K562 (cell line): ENCODE measurements around the gene HBM. TPM values are rescaled to one million over a fixed set of nuclear protein-coding genes. Genes with fewer than 3 reads are reported as not detected.
A peak's percentile ranks its signal among the peaks of the same experiment; 100 is the strongest.

Source experiments
- ATAC-seq: fragments of 200-7000 bp; cut with Tn5 transposase; 3 replicates; pipeline ENCODE4 v1.9.1; 2020; ENCODE audit warnings: moderate library complexity
- BruUV-seq: library from RNA; stranded (reverse); fragments of 400-500 nt; replicated peaks from 2 replicates; lab custom pipeline; 2021; lab: Mats Ljungman, UMichigan
- CTCF ChIA-PET: fragments of 300-600 bp; formaldehyde crosslinking; extraction: SDS; loops from one replicate; lab custom pipeline; 2021; ENCODE audit warnings: low intra/inter-chr PET ratio; lab: Yijun Ruan, JAX
- POLR2A ChIA-PET: fragments of 300-600, 350-650 bp; sonication (Branson Sonifier 250); formaldehyde crosslinking; extraction: SDS; loops from one replicate; lab custom pipeline; 2021; ENCODE audit warnings: antibody characterized with exemption, inconsistent platforms; lab: Yijun Ruan, JAX
- DNase-seq, 4 experiments: peaks; one replicate each; pipeline versions ENCODE4 v3.0.0 to v3.0.0-alpha.2; 2011 to 2018; ENCODE audit warnings: low spot score in 3 of 4, mixed read lengths in 3 of 4; ENCODE audit errors: extremely low read depth in 1 of 4
- FAIRE-seq: peaks from 2 replicates; lab custom pipeline; 2011; peaks lifted over from hg19 to GRCh38; lab: Jason Lieb, UNC
- H2AFZ ChIP-seq: 2 replicates; pipeline ENCODE4 v1.6.0; 2011; ENCODE audit warnings: low read depth, low read length, control low read depth, inconsistent platforms
- H3K27ac ChIP-seq: fragments of 200-600 bp; 3 replicates; pipeline ENCODE4 v1.8.0; 2011; ENCODE audit warnings: low read depth, mild to moderate bottlenecking, control low read depth, inconsistent platforms, low read length, moderate library complexity, mixed read lengths; ENCODE audit errors: extremely low read depth
- H3K27me3 ChIP-seq, 2 experiments: fragments of 300-600 bp in 1 of 2; 2 replicates in 1 of 2; 3 replicates in 1 of 2; pipeline versions ENCODE4 v1.6.0 to v1.8.0; 2011; ENCODE audit warnings: inconsistent platforms in 2 of 2, low read length in 2 of 2, mild to moderate bottlenecking in 1 of 2, mixed read lengths in 1 of 2, moderate library complexity in 1 of 2; ENCODE audit not compliant: control insufficient read depth in 2 of 2, insufficient read depth in 2 of 2
- H3K36me3 ChIP-seq: fragments of 300-600 bp; 3 replicates; pipeline ENCODE4 v1.8.0; 2011; ENCODE audit warnings: mild to moderate bottlenecking, low read length, inconsistent platforms; ENCODE audit not compliant: control insufficient read depth, insufficient read depth
- H3K4me1 ChIP-seq, 2 experiments: fragments of 200-600 bp in 1 of 2; replicated peaks in 1 of 2; 2 replicates in 1 of 2; 3 replicates in 1 of 2; pipeline versions ENCODE4 v1.5.1 to v1.8.0; 2011; ENCODE audit warnings: inconsistent platforms in 2 of 2, low read length in 2 of 2, mild to moderate bottlenecking in 1 of 2, mixed read lengths in 1 of 2, moderate library complexity in 1 of 2; ENCODE audit not compliant: control insufficient read depth in 2 of 2, insufficient read depth in 2 of 2
- H3K4me2 ChIP-seq: 2 replicates; pipeline ENCODE4 v1.6.1; 2011; ENCODE audit warnings: low read length, control low read depth, inconsistent platforms, mixed read lengths; ENCODE audit not compliant: insufficient read depth
- H3K4me3 ChIP-seq: fragments of 200-600 bp; sonication (generic), shearing (Covaris generic); 2 replicates; pipeline ENCODE4 v1.5.1; 2016; ENCODE audit warnings: control low read depth, inconsistent platforms
- H3K79me2 ChIP-seq: fragments of 200-600 bp; 3 replicates; pipeline ENCODE4 v1.8.0; 2011; ENCODE audit warnings: low read length, inconsistent platforms; ENCODE audit not compliant: control insufficient read depth, insufficient read depth
- H3K9ac ChIP-seq, 2 experiments: 2 replicates each; pipeline versions ENCODE4 v1.6.0 to v1.6.1; 2011; ENCODE audit warnings: low read depth in 2 of 2, low read length in 2 of 2, control low read depth in 1 of 2, inconsistent platforms in 1 of 2, mild to moderate bottlenecking in 1 of 2, mixed read lengths in 1 of 2; ENCODE audit not compliant: insufficient read depth in 1 of 2
- H3K9me1 ChIP-seq: one replicate; pipeline ENCODE4 v1.6.0; 2011; ENCODE audit warnings: inconsistent platforms, mild to moderate bottlenecking, low read length, moderate library complexity; ENCODE audit not compliant: control insufficient read depth, insufficient read depth
- H3K9me3 ChIP-seq: replicated peaks from 2 replicates; pipeline ENCODE4 v1.5.1; 2011; ENCODE audit warnings: low read depth, low read length, inconsistent platforms; ENCODE audit not compliant: control insufficient read depth, insufficient read depth
- H4K20me1 ChIP-seq: replicated peaks from 2 replicates; pipeline ENCODE4 v1.6.1; 2011; ENCODE audit warnings: low read length, inconsistent platforms, mixed read lengths; ENCODE audit not compliant: control insufficient read depth, insufficient read depth
- BRF1 ChIP-seq: IDR thresholded peaks from 3 replicates; pipeline ENCODE4 v1.6.1; 2011; ENCODE audit warnings: borderline replicate concordance, mild to moderate bottlenecking; ENCODE audit not compliant: insufficient read length; ENCODE audit errors: extremely low read depth
- FOXK1 ChIP-seq: sonication (generic); formaldehyde crosslinking; IDR thresholded peaks from 2 replicates; pipeline ENCODE4 v1.8.0; 2022; ENCODE audit warnings: missing genetic modification reagents, mild to moderate bottlenecking, borderline replicate concordance
- ILF3 ChIP-seq: fragments of 450-650 bp; IDR thresholded peaks from 2 replicates; pipeline ENCODE4 v1.6.1; 2018; ENCODE audit warnings: antibody characterized with exemption, mild to moderate bottlenecking, moderate library complexity, borderline replicate concordance
- JUND ChIP-seq, 2 experiments: IDR thresholded peaks; 2 replicates in 1 of 2; 3 replicates in 1 of 2; pipeline ENCODE4 v1.6.1; 2011; ENCODE audit warnings: borderline replicate concordance in 2 of 2, low read depth in 2 of 2, low read length in 2 of 2, improper control_type of control experiment in 1 of 2, missing biosample characterization in 1 of 2, missing genetic modification characterization in 1 of 2, missing genetic modification reagents in 1 of 2
- PYGO2 ChIP-seq: fragments of 450-650 bp; IDR thresholded peaks from 2 replicates; pipeline ENCODE4 v1.6.1; 2016; ENCODE audit warnings: mild to moderate bottlenecking, missing genetic modification characterization, moderate library complexity, missing compliant biosample characterization
- RNF2 ChIP-seq: sonication (generic); IDR thresholded peaks from 2 replicates; pipeline ENCODE4 v1.6.1; 2016
- RUNX1 ChIP-seq: sonication (generic); IDR thresholded peaks from 2 replicates; pipeline ENCODE4 v1.6.1; 2016; ENCODE audit warnings: antibody characterized with exemption, low read depth
- SIN3A ChIP-seq, 2 experiments: fragments of 150-350 bp in 1 of 2; IDR thresholded peaks; 2 replicates each; pipeline ENCODE4 v1.6.1; 2011 to 2016; ENCODE audit warnings: borderline replicate concordance in 2 of 2, low read depth in 2 of 2, low read length in 2 of 2, mild to moderate bottlenecking in 2 of 2, moderate library complexity in 2 of 2; ENCODE audit not compliant: control insufficient read depth in 1 of 2
- SMAD2 ChIP-seq: fragments of 150-350 bp; IDR thresholded peaks from 2 replicates; pipeline ENCODE4 v1.6.1; 2014; ENCODE audit warnings: low read depth, mild to moderate bottlenecking, low read length
- SRSF9 ChIP-seq: fragments of 200-400 bp; formaldehyde crosslinking; IDR thresholded peaks from 2 replicates; pipeline ENCODE4 v1.6.1; 2017; ENCODE audit warnings: low read depth, low read length, borderline replicate concordance
- U2AF2 ChIP-seq: fragments of 200-400 bp; formaldehyde crosslinking; optimal IDR thresholded peaks from 2 replicates; pipeline ENCODE3; 2017; ENCODE audit warnings: low read depth, mild to moderate bottlenecking, low read length
- ZNF212 ChIP-seq: fragments of 450-650 bp; formaldehyde crosslinking; IDR thresholded peaks from 2 replicates; pipeline ENCODE4 v1.4.0; 2020; ENCODE audit warnings: mild to moderate bottlenecking
- ZNF57 ChIP-seq: fragments of 450-650 bp; formaldehyde crosslinking; IDR thresholded peaks from 2 replicates; pipeline ENCODE4 v1.4.0; 2020; ENCODE audit warnings: mild to moderate bottlenecking, moderate library complexity
- ZNF586 ChIP-seq: fragments of 450-650 bp; formaldehyde crosslinking; conservative IDR thresholded peaks from 2 replicates; pipeline ENCODE4 v1.4.0; 2020; ENCODE audit warnings: mild to moderate bottlenecking, moderate library complexity
- WGBS: fragments of 100-300 bp; shearing (Covaris generic); methylation state at CpG from one replicate; pipeline ENCODE4 v1.1.6; 2016; ENCODE audit warnings: low coverage, mixed read lengths; ENCODE audit not compliant: insufficient coverage; ENCODE audit errors: missing lambda C conversion rate; 5-methylcytosine and 5-hydroxymethylcytosine counted together
- in situ Hi-C: fragments of 300-500 bp; cut with MboI; formaldehyde crosslinking; loops from 4 replicates; pipeline ENCODE4 v1.15.0; 2018; ENCODE audit warnings: inconsistent platforms, mixed read lengths
- intact Hi-C: fragments of 100-400 bp; cut with micrococcal nuclease; formaldehyde crosslinking; loops from 2 replicates; pipeline ENCODE4 v1.14.2; 2022
- polyA plus RNA-seq, 8 experiments: library from polyadenylated mRNA; depleted of rRNA in 4 of 8; stranded (reverse) in 5 of 8; unstranded in 3 of 8; fragments of >200 nt; fragmentation: Nextera tagmentation in 2 of 8; fragmentation: Illumina TruSeq in 1 of 8; extraction: Ambion mirVana in 2 of 8; extraction: Trizol in 1 of 8; gene quantifications; 2 replicates each; pipeline versions ENCODE4 v1.2.1 to v1.2.3, GENCODE V29; 2011 to 2014; ENCODE audit warnings: inconsistent platforms in 1 of 8, missing spikeins in 1 of 8
- total RNA-seq, 7 experiments: library from RNA; depleted of rRNA in 6 of 7; stranded (reverse); fragments of >200 nt in 6 of 7; fragmentation: Illumina TruSeq in 2 of 7; extraction: Trizol in 2 of 7; gene quantifications; 2 replicates each; pipeline versions ENCODE4 v1.2.1 to v1.2.3, GENCODE V29; 2011 to 2021; ENCODE audit warnings: low replicate concordance in 1 of 7
- TF ChIP-seq, protein P1 (sequence below): fragments of 450-650 bp; IDR thresholded peaks from 2 replicates; pipeline ENCODE4 v1.6.1; 2016; ENCODE audit warnings: mild to moderate bottlenecking
- TF ChIP-seq, protein P2 (sequence below): sonication (generic); formaldehyde crosslinking; IDR thresholded peaks from 2 replicates; pipeline ENCODE4 v1.8.1; 2023; ENCODE audit warnings: mild to moderate bottlenecking, missing genetic modification reagents

The HBM gene
- total and polyA plus RNA-seq, 9 of the 15 experiments (the other 6 are each of a cell fraction or from before 2014, with no cell fraction given) = not detected

DNA sequence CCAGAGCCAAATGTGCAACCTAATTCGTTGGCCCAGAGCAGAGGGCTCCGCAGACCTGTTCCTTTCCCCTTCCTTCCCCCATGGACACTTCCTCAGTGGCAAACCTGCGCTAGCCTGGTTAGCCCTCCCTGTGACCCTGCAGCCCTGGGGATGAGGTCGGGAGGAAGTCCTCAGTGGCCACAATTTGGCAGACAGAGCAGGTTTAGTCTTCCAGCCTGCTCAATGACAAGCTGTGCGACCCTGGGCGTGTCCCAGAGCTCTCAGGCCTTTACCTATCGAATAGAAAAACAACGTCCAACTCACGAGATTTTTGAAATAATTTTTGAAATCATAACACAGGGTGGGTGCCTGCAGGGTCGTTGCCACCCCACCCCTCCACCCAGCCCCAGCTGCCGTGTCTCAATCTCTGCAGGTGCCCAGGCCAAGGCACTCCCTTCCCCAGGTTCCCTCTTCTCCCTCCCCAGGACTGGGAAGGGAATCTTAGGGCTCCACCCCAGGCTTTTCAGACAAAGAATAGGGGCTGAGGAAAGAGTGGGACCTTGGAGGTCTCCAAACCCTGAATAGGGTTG lies 1.4 kb downstream of the HBM start:
- Histone ChIP-seq H3K27me3 (no peaks in the 10 kb centered on the region), H3K9me1 (no peaks in the 10 kb centered on the region), H3K4me2 (no peak overlapping the region), H4K20me1 (no peaks in the 10 kb centered on the region), H3K9me3 (no peaks in the 10 kb centered on the region), H3K79me2 (no peaks in the 10 kb centered on the region), H3K27ac (no peak overlapping the region), H3K9ac (peak overlapping the region in 1 of 2 experiments; percentile 86; a peak in 2 of 4 replicates), H3K4me3 (no peak overlapping the region), H3K4me1 (peaks cover 10 to 68% of the 10 kb centered on the region in 2 experiments; a peak in 4 of 5 replicates), H3K36me3 (no peaks in the 10 kb centered on the region), H2AFZ (no peak overlapping the region)
- intact Hi-C loops (no loop called here), in situ Hi-C loops (no loop called here)
- WGBS = 40% methylated on average over 11 of the region's 11 CpGs
- ATAC-seq (no peak), FAIRE-seq (no peak), DNase-seq (no peak)
- ChIA-PET CTCF (no interaction called here), POLR2A (no interaction called here)
- no TSS peak for BruUV-seq
- no peak for TF ChIP-seq RUNX1
- no peak for TF ChIP-seq PYGO2 (tag)
- TF ChIP-seq ZNF586 (CRISPR knock-in tag) = no peak
- TF ChIP-seq, protein P1, sequence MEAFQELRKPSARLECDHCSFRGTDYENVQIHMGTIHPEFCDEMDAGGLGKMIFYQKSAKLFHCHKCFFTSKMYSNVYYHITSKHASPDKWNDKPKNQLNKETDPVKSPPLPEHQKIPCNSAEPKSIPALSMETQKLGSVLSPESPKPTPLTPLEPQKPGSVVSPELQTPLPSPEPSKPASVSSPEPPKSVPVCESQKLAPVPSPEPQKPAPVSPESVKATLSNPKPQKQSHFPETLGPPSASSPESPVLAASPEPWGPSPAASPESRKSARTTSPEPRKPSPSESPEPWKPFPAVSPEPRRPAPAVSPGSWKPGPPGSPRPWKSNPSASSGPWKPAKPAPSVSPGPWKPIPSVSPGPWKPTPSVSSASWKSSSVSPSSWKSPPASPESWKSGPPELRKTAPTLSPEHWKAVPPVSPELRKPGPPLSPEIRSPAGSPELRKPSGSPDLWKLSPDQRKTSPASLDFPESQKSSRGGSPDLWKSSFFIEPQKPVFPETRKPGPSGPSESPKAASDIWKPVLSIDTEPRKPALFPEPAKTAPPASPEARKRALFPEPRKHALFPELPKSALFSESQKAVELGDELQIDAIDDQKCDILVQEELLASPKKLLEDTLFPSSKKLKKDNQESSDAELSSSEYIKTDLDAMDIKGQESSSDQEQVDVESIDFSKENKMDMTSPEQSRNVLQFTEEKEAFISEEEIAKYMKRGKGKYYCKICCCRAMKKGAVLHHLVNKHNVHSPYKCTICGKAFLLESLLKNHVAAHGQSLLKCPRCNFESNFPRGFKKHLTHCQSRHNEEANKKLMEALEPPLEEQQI = no peak
- TF ChIP-seq BRF1 = no peak
- TF ChIP-seq SRSF9 = no peak
- no peak for TF ChIP-seq ZNF57 (CRISPR knock-in tag)
- TF ChIP-seq ZNF212 (CRISPR knock-in tag) = no peak
- TF ChIP-seq, protein P2, sequence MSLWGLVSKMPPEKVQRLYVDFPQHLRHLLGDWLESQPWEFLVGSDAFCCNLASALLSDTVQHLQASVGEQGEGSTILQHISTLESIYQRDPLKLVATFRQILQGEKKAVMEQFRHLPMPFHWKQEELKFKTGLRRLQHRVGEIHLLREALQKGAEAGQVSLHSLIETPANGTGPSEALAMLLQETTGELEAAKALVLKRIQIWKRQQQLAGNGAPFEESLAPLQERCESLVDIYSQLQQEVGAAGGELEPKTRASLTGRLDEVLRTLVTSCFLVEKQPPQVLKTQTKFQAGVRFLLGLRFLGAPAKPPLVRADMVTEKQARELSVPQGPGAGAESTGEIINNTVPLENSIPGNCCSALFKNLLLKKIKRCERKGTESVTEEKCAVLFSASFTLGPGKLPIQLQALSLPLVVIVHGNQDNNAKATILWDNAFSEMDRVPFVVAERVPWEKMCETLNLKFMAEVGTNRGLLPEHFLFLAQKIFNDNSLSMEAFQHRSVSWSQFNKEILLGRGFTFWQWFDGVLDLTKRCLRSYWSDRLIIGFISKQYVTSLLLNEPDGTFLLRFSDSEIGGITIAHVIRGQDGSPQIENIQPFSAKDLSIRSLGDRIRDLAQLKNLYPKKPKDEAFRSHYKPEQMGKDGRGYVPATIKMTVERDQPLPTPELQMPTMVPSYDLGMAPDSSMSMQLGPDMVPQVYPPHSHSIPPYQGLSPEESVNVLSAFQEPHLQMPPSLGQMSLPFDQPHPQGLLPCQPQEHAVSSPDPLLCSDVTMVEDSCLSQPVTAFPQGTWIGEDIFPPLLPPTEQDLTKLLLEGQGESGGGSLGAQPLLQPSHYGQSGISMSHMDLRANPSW (CRISPR knock-in tag) = no peak
- TF ChIP-seq U2AF2 = no peak
- TF ChIP-seq RNF2 = no peak
- no peak for TF ChIP-seq ILF3
- no peak for TF ChIP-seq JUND (IDR thresholded peaks at IDR 0.05; ENCODE audit: borderline replicate concordance, low read depth, low read length)
- TF ChIP-seq JUND (tag; IDR thresholded peaks at IDR 0.05; ENCODE audit: borderline replicate concordance, low read depth, low read length) = no peak
- no peak for TF ChIP-seq SIN3A (IDR thresholded peaks at IDR 0.05; ENCODE audit: borderline replicate concordance in 2 of 2, control insufficient read depth in 1 of 2, low read depth in 2 of 2, low read length in 2 of 2)
- no peak for TF ChIP-seq FOXK1 (CRISPR knock-in tag)
- no peak for TF ChIP-seq SMAD2
